ENCODE results near the gene OTUB2.
A peak's percentile ranks its signal among the peaks of the same experiment; 100 is the strongest.
"Not testable (repeated sequence)": the region's sequence is repeated elsewhere in the genome, so short reads cannot be mapped to it uniquely, and the experiment has no call there.

The OTUB2 gene

GRCh38 chr14:94058128-94058673, 32.1 kb downstream of the OTUB2 start:
- no peak for DNase-seq (ENCODE audit: low spot score)

- DNase-seq (ENCODE audit: low spot score): no peak
These were observed 32.6 kb downstream of the OTUB2 start for GRCh38 chr14:94058674-94059138.

GRCh38 chr14:94059998-94060397, 33.9 kb downstream of the OTUB2 start:
- DNase-seq (ENCODE audit: low spot score): no peak

GRCh38 chr14:94062344-94062940, 36.3 kb downstream of the OTUB2 start:
- DNase-seq (ENCODE audit: low spot score): no peak

- DNase-seq (ENCODE audit: low spot score): no peak
These were observed 40.0 kb downstream of the OTUB2 start for GRCh38 chr14:94066089-94066676.

GRCh38 chr14:94072076-94072475, 45.9 kb downstream of the OTUB2 start:
- not testable (repeated sequence) for DNase-seq (ENCODE audit: low spot score)

- DNase-seq (ENCODE audit: low spot score): no peak
These were observed 48.4 kb downstream of the OTUB2 start for GRCh38 chr14:94074534-94074933.

- DNase-seq (ENCODE audit: low spot score): no peak
These were observed 48.9 kb downstream of the OTUB2 start for GRCh38 chr14:94075008-94075407.

GRCh38 chr14:94077111-94077821, 51.1 kb downstream of the OTUB2 start:
- no peak for DNase-seq (ENCODE audit: low spot score)

- DNase-seq (ENCODE audit: low spot score): no peak
These were observed 51.7 kb downstream of the OTUB2 start for GRCh38 chr14:94077823-94078222.

GRCh38 chr14:94079891-94080620, 53.9 kb downstream of the OTUB2 start:
- peak; percentile 14 for DNase-seq (ENCODE audit: low spot score)

- peak; percentile 96 for DNase-seq (ENCODE audit: low spot score)
These were observed 54.7 kb downstream of the OTUB2 start, which contains the start of the genes DDX24 and IFI27L1 for GRCh38 chr14:94080621-94081385. TSS of gene DDX24 (minus strand) at chr14:94081202. CDS start at chr14:94079742, 1,460 bp downstream. TSS of gene IFI27L1 (plus strand) at chr14:94081310. CDS start at chr14:94096938, 15,628 bp downstream.

- peak; percentile 6 for DNase-seq (ENCODE audit: low spot score)
These were observed 55.3 kb downstream of the OTUB2 start for GRCh38 chr14:94081386-94081820.

- DNase-seq (ENCODE audit: low spot score): no peak
These were observed 61.8 kb downstream of the OTUB2 start for GRCh38 chr14:94087891-94088290.

GRCh38 chr14:94088516-94088915, 62.4 kb downstream of the OTUB2 start:
- DNase-seq (ENCODE audit: low spot score): no peak

- DNase-seq (ENCODE audit: low spot score): no peak
These were observed 63.3 kb downstream of the OTUB2 start for GRCh38 chr14:94089479-94089878.

GRCh38 chr14:94093418-94093817, 67.3 kb downstream of the OTUB2 start:
- no peak for DNase-seq (ENCODE audit: low spot score)

- no peak for DNase-seq (ENCODE audit: low spot score)
These were observed 71.0 kb downstream of the OTUB2 start for GRCh38 chr14:94097091-94097490.
